ENCODE measurements around the gene AACS.
A peak's percentile ranks its signal among the peaks of the same experiment; 100 is the strongest.

AACS gene

GRCh38 chr12:125160281-125160955, 95.2 kb downstream of the AACS start:
- DNase-seq = no peak

- DNase-seq = no peak
Observed at GRCh38 chr12:125161712-125162022, 96.4 kb downstream of the AACS start.

- no peak for DNase-seq
Observed at GRCh38 chr12:125162489-125163028, 97.3 kb downstream of the AACS start.

- no peak for DNase-seq
Observed at GRCh38 chr12:125163148-125163547, 97.9 kb downstream of the AACS start.

GRCh38 chr12:125164541-125164940, 99.3 kb downstream of the AACS start:
- DNase-seq = no peak

- no peak for DNase-seq
Observed at GRCh38 chr12:125166041-125166440, 100.8 kb downstream of the AACS start.

- no peak for DNase-seq
Observed at GRCh38 chr12:125167658-125168057, 102.4 kb downstream of the AACS start.

- DNase-seq = no peak
Observed at GRCh38 chr12:125169451-125169850, 104.2 kb downstream of the AACS start.

GRCh38 chr12:125169870-125170269, 104.6 kb downstream of the AACS start:
- no peak for DNase-seq

GRCh38 chr12:125171267-125171666, 106.0 kb downstream of the AACS start:
- no peak for DNase-seq

GRCh38 chr12:125172231-125172850, 107.1 kb downstream of the AACS start:
- no peak for DNase-seq

- DNase-seq = no peak
Observed at GRCh38 chr12:125175576-125175975, 110.3 kb downstream of the AACS start.

- DNase-seq = no peak
Observed at GRCh38 chr12:125178222-125178621, 113.0 kb downstream of the AACS start.

- DNase-seq = no peak
Observed at GRCh38 chr12:125180144-125180543, 114.9 kb downstream of the AACS start.

- DNase-seq = no peak
Observed at GRCh38 chr12:125181107-125181506, 115.9 kb downstream of the AACS start.

GRCh38 chr12:125183187-125184067, 118.2 kb downstream of the AACS start:
- peak; percentile 90 for DNase-seq

GRCh38 chr12:125184213-125184967, 119.2 kb downstream of the AACS start:
- DNase-seq = no peak

- no peak for DNase-seq
Observed at GRCh38 chr12:125185311-125185739, 120.1 kb downstream of the AACS start.

- DNase-seq = peak; percentile 92
Observed at GRCh38 chr12:125185740-125186470, 120.7 kb downstream of the AACS start, which contains the start of gene TMEM132B. TMEM132B (plus strand) TSS chr12:125186386.

GRCh38 chr12:125186471-125187147, 121.4 kb downstream of the AACS start:
- no peak for DNase-seq

- DNase-seq = no peak
Observed at GRCh38 chr12:125187148-125187745, 122.0 kb downstream of the AACS start.

All from OCI-M1 (cell line).